Fibroblast of lung (primary cell): ENCODE measurements around the gene ZC3H13. TPM values are rescaled to one million over a fixed set of nuclear protein-coding genes. Genes with fewer than 3 reads are reported as not detected.

Experiments
- DNase-seq, 2 donors: peaks; one replicate each; pipeline versions ENCODE4 v3.0.0 to v3.0.0-alpha.2; 2010; ENCODE audit warnings: low read depth in 2 of 2
- H2AFZ ChIP-seq: 2 replicates; pipeline ENCODE4 v1.5.1; 2012; ENCODE audit warnings: low read length, control low read depth, inconsistent platforms
- H3K27ac ChIP-seq: 2 replicates; pipeline ENCODE4 v1.5.1; 2011; ENCODE audit warnings: low read length, control low read depth; ENCODE audit not compliant: insufficient read depth
- H3K27me3 ChIP-seq: 2 replicates; pipeline ENCODE4 v1.5.1; 2011; ENCODE audit warnings: mild to moderate bottlenecking, low read length; ENCODE audit not compliant: control insufficient read depth, insufficient read depth
- H3K36me3 ChIP-seq: 2 replicates; pipeline ENCODE4 v1.5.1; 2011; ENCODE audit warnings: low read length; ENCODE audit not compliant: control insufficient read depth, insufficient read depth
- H3K4me1 ChIP-seq: 2 replicates; pipeline ENCODE4 v1.5.1; 2011; ENCODE audit warnings: low read length; ENCODE audit not compliant: control insufficient read depth, insufficient read depth; ENCODE audit errors: extremely low read depth
- H3K4me2 ChIP-seq: 2 replicates; pipeline ENCODE4 v1.5.1; 2011; ENCODE audit warnings: low read length, control low read depth; ENCODE audit not compliant: insufficient read depth; ENCODE audit errors: extremely low read depth
- H3K4me3 ChIP-seq, 4 experiments: fragments of 200-600 bp in 1 of 4; sonication (generic) in 1 of 4; replicated peaks in 1 of 4; 2 replicates each; pipeline ENCODE4 v1.5.1; 2011 to 2016; ENCODE audit warnings: low read length in 4 of 4, low read depth in 3 of 4, mild to moderate bottlenecking in 3 of 4, control low read depth in 2 of 4, inconsistent platforms in 1 of 4, mixed read lengths in 1 of 4; ENCODE audit not compliant: insufficient read depth in 1 of 4; ENCODE audit errors: control extremely low read depth in 1 of 4
- H3K79me2 ChIP-seq: 2 replicates; pipeline ENCODE4 v1.5.1; 2012; ENCODE audit warnings: mild to moderate bottlenecking, low read length, inconsistent platforms; ENCODE audit not compliant: control insufficient read depth, insufficient read depth
- H3K9ac ChIP-seq: 2 replicates; pipeline ENCODE4 v1.5.1; 2011; ENCODE audit warnings: mild to moderate bottlenecking, low read length, control low read depth; ENCODE audit not compliant: insufficient read depth
- H3K9me3 ChIP-seq: 2 replicates; pipeline ENCODE4 v1.5.1; 2012; ENCODE audit warnings: low read depth, low read length; ENCODE audit not compliant: control insufficient read depth, insufficient read depth
- H4K20me1 ChIP-seq: 2 replicates; pipeline ENCODE4 v1.5.1; 2011; ENCODE audit warnings: low read length; ENCODE audit not compliant: control insufficient read depth, insufficient read depth; ENCODE audit errors: extremely low read depth
- EZH2 ChIP-seq: IDR thresholded peaks from 2 replicates; pipeline ENCODE4 v1.5.1; 2012; ENCODE audit warnings: low read length, control low read depth, mild to moderate bottlenecking; ENCODE audit errors: missing control alignments
- polyA plus RNA-seq, 2 donors: library from polyadenylated mRNA; depleted of rRNA in 1 of 2; stranded (reverse) in 1 of 2; unstranded in 1 of 2; fragments of >200 nt; gene quantifications; 2 replicates each; pipeline ENCODE4 v1.2.1, GENCODE V29; 2011 to 2012; ENCODE audit warnings: missing spikeins in 1 of 2
- total RNA-seq: library from RNA; depleted of rRNA; stranded (reverse); fragments of >200 nt; gene quantifications from 2 replicates; pipeline ENCODE4 v1.2.1, GENCODE V29; 2014
- TF ChIP-seq, protein P1 (sequence below), 2 donors: IDR thresholded peaks in 1 of 2; conservative IDR thresholded peaks in 1 of 2; 1 replicate in 1 of 2; 2 replicates in 1 of 2; pipeline ENCODE4 v1.5.1; 2011 to 2012; ENCODE audit warnings: low read length in 2 of 2, control low read depth in 1 of 2, inconsistent platforms in 1 of 2, low read depth in 1 of 2, mild to moderate bottlenecking in 1 of 2

Gene ZC3H13
- total and polyA plus RNA-seq, 2 donors (not counting 1 experiment from before 2014, with no cell fraction given) = 4.5 to 21.8 TPM

DNA sequence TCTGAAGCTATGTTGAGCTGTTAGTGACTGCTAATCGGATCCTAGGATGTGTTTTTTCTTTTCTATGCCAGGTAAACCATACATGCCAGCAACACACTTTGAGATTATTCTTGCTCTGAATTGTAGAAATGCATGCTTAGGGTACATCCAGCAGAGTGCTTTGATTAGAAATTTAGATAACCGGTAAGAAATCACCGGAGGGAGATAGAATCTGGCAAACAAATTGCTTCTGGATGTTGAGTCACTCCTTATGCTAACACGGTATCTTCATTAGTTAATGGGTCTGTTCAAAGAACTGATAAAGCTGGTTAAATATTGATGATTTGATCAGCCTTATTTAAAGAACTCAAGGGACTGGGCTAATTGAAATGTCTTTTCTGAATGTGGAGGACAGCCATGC lies 115.9 kb downstream of the ZC3H13 start:
- no peak for DNase-seq
- H3K27me3 ChIP-seq = peaks cover 17% of the 10 kb centered on the region
- no peaks in the 10 kb centered on the region for H4K20me1 ChIP-seq
- no peak overlapping the region for H3K4me3 ChIP-seq
- H3K4me2 ChIP-seq = no peak overlapping the region
- H3K4me1 ChIP-seq = no peaks in the 10 kb centered on the region
- H3K27ac ChIP-seq = no peak overlapping the region
- no peaks in the 10 kb centered on the region for H3K36me3 ChIP-seq
- H3K9ac ChIP-seq = no peak overlapping the region
- TF ChIP-seq EZH2 = no peak
- TF ChIP-seq, protein P1, sequence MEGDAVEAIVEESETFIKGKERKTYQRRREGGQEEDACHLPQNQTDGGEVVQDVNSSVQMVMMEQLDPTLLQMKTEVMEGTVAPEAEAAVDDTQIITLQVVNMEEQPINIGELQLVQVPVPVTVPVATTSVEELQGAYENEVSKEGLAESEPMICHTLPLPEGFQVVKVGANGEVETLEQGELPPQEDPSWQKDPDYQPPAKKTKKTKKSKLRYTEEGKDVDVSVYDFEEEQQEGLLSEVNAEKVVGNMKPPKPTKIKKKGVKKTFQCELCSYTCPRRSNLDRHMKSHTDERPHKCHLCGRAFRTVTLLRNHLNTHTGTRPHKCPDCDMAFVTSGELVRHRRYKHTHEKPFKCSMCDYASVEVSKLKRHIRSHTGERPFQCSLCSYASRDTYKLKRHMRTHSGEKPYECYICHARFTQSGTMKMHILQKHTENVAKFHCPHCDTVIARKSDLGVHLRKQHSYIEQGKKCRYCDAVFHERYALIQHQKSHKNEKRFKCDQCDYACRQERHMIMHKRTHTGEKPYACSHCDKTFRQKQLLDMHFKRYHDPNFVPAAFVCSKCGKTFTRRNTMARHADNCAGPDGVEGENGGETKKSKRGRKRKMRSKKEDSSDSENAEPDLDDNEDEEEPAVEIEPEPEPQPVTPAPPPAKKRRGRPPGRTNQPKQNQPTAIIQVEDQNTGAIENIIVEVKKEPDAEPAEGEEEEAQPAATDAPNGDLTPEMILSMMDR (conservative IDR thresholded peaks at IDR 0.05 in 1 of 2, IDR thresholded peaks at IDR 0.05 in 1 of 2; ENCODE audit: low read depth in 1 of 2, low read length in 2 of 2) = no peak
- no peaks in the 10 kb centered on the region for H3K79me2 ChIP-seq
- H3K9me3 ChIP-seq = no peaks in the 10 kb centered on the region
- no peak overlapping the region for H2AFZ ChIP-seq

DNA sequence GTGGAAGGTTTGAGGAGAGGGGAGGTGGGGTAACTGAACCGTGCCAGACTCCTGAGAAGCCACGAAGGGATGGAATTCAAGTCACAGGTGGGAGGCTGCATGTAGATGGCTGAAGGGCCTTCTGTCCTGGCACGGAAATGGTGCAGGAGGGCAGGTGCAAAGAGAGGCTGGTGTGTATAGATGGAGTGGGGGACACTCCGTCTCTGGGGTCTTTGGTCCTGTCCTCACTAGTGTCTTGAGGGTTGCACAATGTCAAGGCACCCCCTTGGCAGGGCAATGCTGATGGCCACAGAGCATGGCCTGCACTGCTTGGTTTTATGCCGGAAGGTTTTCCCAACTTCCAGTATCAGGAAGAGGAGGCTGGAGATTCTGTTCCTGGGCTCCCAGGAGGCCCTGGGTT lies 118.3 kb downstream of the ZC3H13 start:
- H3K4me3 ChIP-seq = no peak overlapping the region
- TF ChIP-seq EZH2 = no peak
- TF ChIP-seq, protein P1 (conservative IDR thresholded peaks at IDR 0.05 in 1 of 2, IDR thresholded peaks at IDR 0.05 in 1 of 2; ENCODE audit: low read depth in 1 of 2, low read length in 2 of 2) = no peak
- H3K79me2 ChIP-seq = no peaks in the 10 kb centered on the region
- H4K20me1 ChIP-seq = no peaks in the 10 kb centered on the region
- H3K27me3 ChIP-seq = peaks cover 18% of the 10 kb centered on the region
- no peak overlapping the region for H3K9ac ChIP-seq
- no peaks in the 10 kb centered on the region for H3K9me3 ChIP-seq
- H3K36me3 ChIP-seq = no peaks in the 10 kb centered on the region
- H3K27ac ChIP-seq = no peak overlapping the region
- no peak overlapping the region for H2AFZ ChIP-seq
- no peak for DNase-seq
- no peak overlapping the region for H3K4me2 ChIP-seq
- H3K4me1 ChIP-seq = no peaks in the 10 kb centered on the region

DNA sequence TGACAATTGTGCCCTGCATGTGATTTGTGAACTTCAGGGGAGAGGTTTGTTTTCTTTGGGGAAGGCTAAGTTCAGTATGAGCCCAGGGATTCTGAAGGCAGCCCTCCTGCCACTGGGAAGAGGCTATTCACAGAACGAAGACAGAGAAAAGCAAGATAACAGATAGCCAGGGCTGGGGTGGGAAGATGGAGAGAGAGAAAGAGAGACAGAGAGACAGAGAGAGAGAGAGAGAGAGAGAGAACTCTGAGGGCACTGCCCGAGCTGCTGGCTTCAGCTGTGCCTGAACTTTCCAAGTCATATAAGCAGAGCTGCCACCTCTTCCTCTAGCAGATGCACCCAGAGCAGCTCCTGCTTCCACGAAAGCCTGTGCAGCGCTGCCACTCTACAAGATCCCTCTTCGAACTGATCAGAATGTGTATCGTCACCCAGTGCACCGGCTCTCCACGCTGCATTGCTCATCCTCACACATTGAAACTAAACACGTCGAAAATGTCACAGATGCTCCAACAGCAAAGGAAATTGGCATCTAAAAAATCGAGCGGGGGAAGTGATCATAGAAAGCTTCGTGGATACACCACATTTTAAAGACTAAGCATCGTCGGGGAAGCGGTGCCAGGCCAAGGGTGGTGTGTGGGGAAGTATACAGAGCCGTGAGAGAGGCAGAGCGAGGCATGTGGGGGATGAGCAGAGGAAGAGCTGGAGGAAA lies 119.2 kb downstream of the ZC3H13 start:
- TF ChIP-seq, protein P1 (conservative IDR thresholded peaks at IDR 0.05 in 1 of 2, IDR thresholded peaks at IDR 0.05 in 1 of 2; ENCODE audit: low read depth in 1 of 2, low read length in 2 of 2) = no peak
- no peak for TF ChIP-seq EZH2
- Histone ChIP-seq H3K36me3 (no peaks in the 10 kb centered on the region), H3K4me2 (no peak overlapping the region), H4K20me1 (no peaks in the 10 kb centered on the region), H2AFZ (no peak overlapping the region), H3K27ac (no peak overlapping the region), H3K4me1 (no peaks in the 10 kb centered on the region), H3K4me3 (no peak overlapping the region), H3K9ac (no peak overlapping the region), H3K79me2 (no peaks in the 10 kb centered on the region), H3K27me3 (peaks cover 18% of the 10 kb centered on the region), H3K9me3 (no peaks in the 10 kb centered on the region)
- DNase-seq = no peak
